Activated CD8-positive, alpha-beta memory T cell treated with anti-CD3 and anti-CD28 coated beads, Interleukin-2, amount 10 ng/mL, durations not matched to agents 7 days and 5 days (primary cell): ENCODE results near the gene GRID1. TPM values are rescaled to one million over a fixed set of nuclear protein-coding genes. Genes with fewer than 3 reads are reported as not detected.

Source experiments
- ATAC-seq: fragments of 150-1000 bp; cut with Tn5 transposase; one replicate; pipeline ENCODE4 v1.10.0; 2021; ENCODE audit warnings: moderate library complexity
- CTCF ChIA-PET: fragments of 350-600 bp; sonication (Branson Sonifier 250); formaldehyde crosslinking; loops from one replicate; lab custom pipeline; 2021; ENCODE audit warnings: antibody characterized with exemption; lab: Charles Lee
- DNase-seq: peaks from one replicate; pipeline ENCODE4 v3.0.0-alpha.2; 2020
- H3K27ac Mint-ChIP-seq: one replicate; pipeline ENCODE4 v1.8.0; 2021; ENCODE audit warnings: mild to moderate bottlenecking, mixed read lengths
- H3K27me3 Mint-ChIP-seq: one replicate; pipeline ENCODE4 v1.8.0; 2021; ENCODE audit warnings: mixed read lengths
- H3K36me3 Mint-ChIP-seq: one replicate; pipeline ENCODE4 v1.8.0; 2021; ENCODE audit warnings: mild to moderate bottlenecking, mixed read lengths
- H3K4me1 Mint-ChIP-seq: one replicate; pipeline ENCODE4 v1.8.0; 2021; ENCODE audit warnings: mixed read lengths
- H3K4me3 Mint-ChIP-seq: one replicate; pipeline ENCODE4 v1.8.0; 2021; ENCODE audit warnings: mild to moderate bottlenecking, moderate library complexity, mixed read lengths
- H3K9me3 Mint-ChIP-seq: one replicate; pipeline ENCODE4 v1.8.0; 2022; ENCODE audit warnings: low read depth, mixed read lengths
- total RNA-seq, 2 experiments: library from RNA; stranded (reverse); gene quantifications; one replicate each; pipeline ENCODE4 v1.2.3, GENCODE V29; 2021

Gene GRID1
- total RNA-seq, 2 experiments from 2014 or later = not detected

DNA sequence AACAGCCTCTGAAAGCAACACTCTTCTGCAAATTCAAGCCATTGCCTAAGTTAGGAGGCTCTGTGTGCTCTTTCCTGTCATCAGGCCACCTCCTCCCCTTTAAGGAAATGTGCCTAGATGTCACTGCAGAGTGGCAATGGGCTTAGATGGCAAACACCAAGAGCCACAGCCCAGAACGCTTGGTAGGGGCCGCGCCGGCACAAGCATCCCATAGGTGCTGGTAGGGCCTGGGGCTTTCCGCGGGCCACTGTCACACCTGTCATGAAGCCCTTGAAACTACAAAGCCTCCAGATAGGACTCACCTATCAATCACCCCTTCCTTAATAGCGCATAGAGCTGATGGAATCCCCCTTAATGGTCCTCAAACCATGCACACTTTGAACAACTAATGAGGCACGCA lies 299.9 kb downstream of the GRID1 start:
- ATAC-seq = no peak
- DNase-seq = no peak
- Mint-ChIP-seq H3K36me3 (no peaks in the 10 kb centered on the region), H3K4me3 (no peak overlapping the region), H3K27me3 (peaks cover 11% of the 10 kb centered on the region), H3K4me1 (no peaks in the 10 kb centered on the region), H3K27ac (no peak overlapping the region), H3K9me3 (no peaks in the 10 kb centered on the region)
- CTCF ChIA-PET = no interaction called here

- H3K4me3 Mint-ChIP-seq = no peak overlapping the region
- ATAC-seq = no peak
- CTCF ChIA-PET = no interaction called here
- no peak overlapping the region for H3K27ac Mint-ChIP-seq
- no peaks in the 10 kb centered on the region for H3K4me1 Mint-ChIP-seq
- H3K36me3 Mint-ChIP-seq = no peaks in the 10 kb centered on the region
- H3K27me3 Mint-ChIP-seq = peaks cover 9% of the 10 kb centered on the region
- no peaks in the 10 kb centered on the region for H3K9me3 Mint-ChIP-seq
- DNase-seq = no peak
Observed at GRCh38 chr10:86065711-86066251, 300.8 kb downstream of the GRID1 start.

DNA sequence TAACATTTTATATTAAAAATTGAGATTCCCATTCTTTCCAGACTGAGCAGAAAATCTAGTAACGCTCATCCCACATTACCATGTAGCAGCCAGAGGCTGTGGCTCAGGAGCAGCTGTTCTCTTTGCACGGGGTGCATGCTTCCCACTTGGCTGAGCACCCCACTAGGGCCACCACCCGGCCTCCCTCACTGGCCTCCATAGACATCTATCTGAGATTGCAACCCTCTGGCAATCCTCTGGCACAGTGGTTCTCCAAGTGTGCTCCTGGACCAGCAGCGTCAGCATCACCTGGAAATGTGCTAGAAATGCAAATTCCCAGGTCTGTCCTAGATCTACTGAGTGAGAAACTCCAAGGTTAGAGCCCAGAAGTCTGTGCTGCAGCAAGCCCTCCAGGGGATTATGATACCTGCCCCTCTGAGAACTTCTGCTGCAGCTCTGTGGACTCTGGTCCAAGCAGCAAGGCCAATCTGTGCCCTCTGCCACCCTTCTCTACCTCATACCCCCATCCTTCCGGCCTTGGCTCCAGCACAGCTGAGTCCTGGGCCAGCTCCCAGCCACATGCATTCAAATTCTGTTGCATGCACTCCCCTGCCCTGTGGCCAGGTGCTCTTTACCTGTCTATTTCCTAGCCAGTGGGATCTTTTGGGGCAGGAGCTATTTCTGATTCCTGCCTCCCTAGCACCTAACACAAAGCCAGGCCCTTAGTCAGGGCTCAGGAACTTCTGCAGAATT lies 301.5 kb downstream of the GRID1 start:
- Mint-ChIP-seq H3K9me3 (no peaks in the 10 kb centered on the region), H3K36me3 (no peaks in the 10 kb centered on the region), H3K4me3 (no peak overlapping the region), H3K27me3 (peaks cover 9% of the 10 kb centered on the region), H3K27ac (no peak overlapping the region), H3K4me1 (no peaks in the 10 kb centered on the region)
- DNase-seq (no peak), ATAC-seq (no peak)
- CTCF ChIA-PET = no interaction called here

- CTCF ChIA-PET = no interaction called here
- DNase-seq = no peak
- no peaks in the 10 kb centered on the region for H3K9me3 Mint-ChIP-seq
Observed at GRCh38 chr10:86064219-86064618, 302.4 kb downstream of the GRID1 start.

GRCh38 chr10:86063341-86063740 lies 303.3 kb downstream of the GRID1 start:
- peaks cover 9% of the 10 kb centered on the region for H3K27me3 Mint-ChIP-seq
- H3K4me1 Mint-ChIP-seq = no peaks in the 10 kb centered on the region
- no peak overlapping the region for H3K4me3 Mint-ChIP-seq
- no peak for DNase-seq
- ATAC-seq = no peak
- H3K9me3 Mint-ChIP-seq = no peaks in the 10 kb centered on the region
- no peaks in the 10 kb centered on the region for H3K36me3 Mint-ChIP-seq
- CTCF ChIA-PET = no interaction called here
- H3K27ac Mint-ChIP-seq = no peak overlapping the region

More at GRCh38 chr10:86064219-86064618, 302.4 kb downstream of the GRID1 start:
- H3K4me1 Mint-ChIP-seq = no peaks in the 10 kb centered on the region
- no peak overlapping the region for H3K4me3 Mint-ChIP-seq
- H3K27ac Mint-ChIP-seq = no peak overlapping the region
- ATAC-seq = no peak
- H3K36me3 Mint-ChIP-seq = no peaks in the 10 kb centered on the region
- H3K27me3 Mint-ChIP-seq = peaks cover 9% of the 10 kb centered on the region

- no peak overlapping the region for H3K27ac Mint-ChIP-seq
- no peaks in the 10 kb centered on the region for H3K4me1 Mint-ChIP-seq
- no peak overlapping the region for H3K4me3 Mint-ChIP-seq
- peaks cover 9% of the 10 kb centered on the region for H3K27me3 Mint-ChIP-seq
- CTCF ChIA-PET = no interaction called here
- H3K36me3 Mint-ChIP-seq = no peaks in the 10 kb centered on the region
- DNase-seq (no peak), ATAC-seq (no peak)
- no peaks in the 10 kb centered on the region for H3K9me3 Mint-ChIP-seq
Observed at GRCh38 chr10:86062647-86063145, 303.9 kb downstream of the GRID1 start.

DNA sequence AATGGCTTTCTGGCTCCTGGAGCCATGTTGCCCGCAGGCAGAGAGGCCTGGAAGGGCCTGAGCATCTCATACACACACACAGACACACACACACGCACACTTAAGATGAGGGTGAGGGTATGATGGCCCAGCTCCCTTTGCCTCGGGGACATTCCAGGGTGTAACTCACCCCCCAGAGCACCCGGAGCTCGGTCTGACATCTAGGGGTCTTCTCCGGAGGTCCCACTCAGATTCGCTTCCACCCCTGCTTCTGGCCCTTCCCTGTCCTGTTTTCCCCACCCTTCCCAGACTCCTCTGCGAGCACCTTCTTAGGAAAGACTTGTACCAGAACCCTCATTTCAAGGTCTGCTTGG lies 304.4 kb downstream of the GRID1 start:
- Mint-ChIP-seq H3K9me3 (no peaks in the 10 kb centered on the region), H3K27me3 (peaks cover 9% of the 10 kb centered on the region), H3K27ac (no peak overlapping the region), H3K36me3 (no peaks in the 10 kb centered on the region), H3K4me1 (no peaks in the 10 kb centered on the region), H3K4me3 (no peak overlapping the region)
- CTCF ChIA-PET = no interaction called here
- DNase-seq (no peak), ATAC-seq (no peak)

DNA sequence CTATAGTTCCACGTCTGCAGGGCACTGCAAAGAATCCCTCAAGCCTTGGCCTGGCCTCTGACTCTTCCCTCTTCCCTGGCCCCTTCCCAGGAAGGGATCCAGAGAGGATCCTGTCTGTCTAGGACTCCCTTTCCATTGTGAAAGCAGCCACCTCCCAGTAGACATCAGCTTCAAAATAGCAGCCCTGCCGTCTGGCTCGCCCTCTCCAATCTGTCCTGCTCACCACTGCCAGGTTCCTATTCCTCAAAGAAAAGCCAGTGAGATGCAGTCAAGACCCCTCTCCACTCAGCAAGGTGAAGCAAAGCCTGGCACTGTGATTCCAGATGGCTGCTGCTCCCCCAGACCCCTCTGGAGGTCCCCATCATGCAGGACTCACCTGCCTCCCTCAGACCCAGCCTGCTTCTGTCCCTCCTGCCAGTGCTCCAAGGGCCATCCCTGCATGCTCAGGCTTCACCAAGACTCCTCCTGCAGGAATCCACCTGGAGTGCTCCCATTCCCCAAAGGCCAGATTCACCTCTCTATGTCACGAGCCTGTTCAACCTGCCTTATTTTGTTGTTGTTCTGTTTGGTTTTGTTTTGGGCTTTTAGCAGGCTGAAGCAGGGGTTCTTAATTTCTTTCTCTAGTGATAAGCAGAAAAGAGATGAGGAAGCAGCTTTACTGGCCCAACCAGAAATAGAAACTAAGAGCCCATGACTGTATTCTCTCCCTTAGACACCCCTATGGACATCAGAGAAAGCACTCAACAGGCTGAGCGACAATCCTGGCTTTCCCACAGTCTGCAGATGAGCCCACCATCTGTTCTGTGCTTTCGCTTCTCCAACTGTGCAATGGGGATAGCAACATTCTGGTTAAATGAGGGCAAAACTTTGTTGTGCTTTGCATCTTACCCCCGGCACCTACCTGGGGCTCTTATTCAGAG lies 305.1 kb downstream of the GRID1 start:
- no peaks in the 10 kb centered on the region for H3K36me3 Mint-ChIP-seq
- H3K9me3 Mint-ChIP-seq = no peaks in the 10 kb centered on the region
- no peak overlapping the region for H3K27ac Mint-ChIP-seq
- peaks cover 9% of the 10 kb centered on the region for H3K27me3 Mint-ChIP-seq
- no peaks in the 10 kb centered on the region for H3K4me1 Mint-ChIP-seq
- no peak overlapping the region for H3K4me3 Mint-ChIP-seq
- CTCF ChIA-PET = no interaction called here
- no peak for ATAC-seq
- no peak for DNase-seq

DNA sequence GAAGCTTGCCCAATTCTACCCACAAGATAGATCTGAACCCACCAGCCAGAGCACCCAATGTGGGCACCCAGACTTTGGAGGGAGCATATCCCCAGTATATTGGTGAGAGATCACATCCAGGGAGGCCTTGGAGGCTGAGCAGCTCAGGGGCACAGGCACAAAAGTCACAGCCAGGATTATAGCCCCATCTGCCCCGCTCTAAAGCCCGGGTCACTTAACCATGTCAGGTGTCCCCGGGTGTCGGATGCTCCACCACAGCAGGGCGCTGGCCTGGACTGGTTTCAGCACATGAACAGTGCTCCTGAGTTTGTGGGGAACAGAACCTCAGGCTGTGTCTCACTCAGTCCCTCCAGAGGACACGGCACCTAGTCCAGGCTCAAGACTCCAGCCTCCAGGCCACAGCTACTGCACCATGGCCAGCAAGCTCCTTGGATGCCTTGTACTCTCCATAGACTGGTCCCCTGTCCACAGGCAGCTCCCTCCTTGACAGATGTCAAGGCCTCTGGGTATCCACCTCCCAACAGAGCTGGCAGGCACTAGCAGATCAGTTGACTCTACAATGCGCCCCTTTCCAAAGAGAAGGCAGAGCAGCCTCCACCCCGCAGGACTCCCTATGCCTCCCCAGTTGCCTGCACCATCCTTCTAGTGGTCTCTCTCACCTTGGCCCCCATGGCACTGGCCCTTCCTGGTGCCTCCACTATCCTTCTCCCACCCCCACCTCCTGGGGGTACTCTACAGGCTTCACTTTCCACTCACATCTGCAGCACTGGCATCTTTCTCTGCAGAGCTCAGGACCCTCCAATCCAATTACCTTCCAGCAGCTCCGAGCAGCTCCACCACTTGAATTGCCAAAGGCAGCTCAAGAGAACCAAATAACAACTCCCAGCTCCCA lies 306.0 kb downstream of the GRID1 start:
- no peak for ATAC-seq
- DNase-seq = no peak
- no peak overlapping the region for H3K4me3 Mint-ChIP-seq
- H3K4me1 Mint-ChIP-seq = no peaks in the 10 kb centered on the region
- no peaks in the 10 kb centered on the region for H3K9me3 Mint-ChIP-seq
- peaks cover 14% of the 10 kb centered on the region for H3K27me3 Mint-ChIP-seq
- CTCF ChIA-PET = no interaction called here
- H3K36me3 Mint-ChIP-seq = no peaks in the 10 kb centered on the region
- no peak overlapping the region for H3K27ac Mint-ChIP-seq

- Mint-ChIP-seq H3K27me3 (peaks cover 9% of the 10 kb centered on the region), H3K4me1 (no peaks in the 10 kb centered on the region), H3K9me3 (no peaks in the 10 kb centered on the region), H3K36me3 (no peaks in the 10 kb centered on the region), H3K4me3 (no peak overlapping the region), H3K27ac (no peak overlapping the region)
- ATAC-seq = no peak
- no peak for DNase-seq
- CTCF ChIA-PET = no interaction called here
Observed at GRCh38 chr10:86059892-86060291, 306.7 kb downstream of the GRID1 start.

GRCh38 chr10:86058964-86059363 lies 307.6 kb downstream of the GRID1 start:
- ATAC-seq (no peak), DNase-seq (no peak)
- Mint-ChIP-seq H3K4me1 (no peaks in the 10 kb centered on the region), H3K4me3 (no peak overlapping the region), H3K27me3 (peaks cover 9% of the 10 kb centered on the region), H3K27ac (no peak overlapping the region), H3K9me3 (no peaks in the 10 kb centered on the region), H3K36me3 (no peaks in the 10 kb centered on the region)
- CTCF ChIA-PET = no interaction called here

- Mint-ChIP-seq H3K36me3 (no peaks in the 10 kb centered on the region), H3K27ac (no peak overlapping the region), H3K4me3 (no peak overlapping the region), H3K9me3 (no peaks in the 10 kb centered on the region), H3K27me3 (peaks cover 9% of the 10 kb centered on the region), H3K4me1 (no peaks in the 10 kb centered on the region)
- ATAC-seq = no peak
- CTCF ChIA-PET = no interaction called here
- no peak for DNase-seq
Observed at GRCh38 chr10:86057708-86058107, 308.9 kb downstream of the GRID1 start.

DNA sequence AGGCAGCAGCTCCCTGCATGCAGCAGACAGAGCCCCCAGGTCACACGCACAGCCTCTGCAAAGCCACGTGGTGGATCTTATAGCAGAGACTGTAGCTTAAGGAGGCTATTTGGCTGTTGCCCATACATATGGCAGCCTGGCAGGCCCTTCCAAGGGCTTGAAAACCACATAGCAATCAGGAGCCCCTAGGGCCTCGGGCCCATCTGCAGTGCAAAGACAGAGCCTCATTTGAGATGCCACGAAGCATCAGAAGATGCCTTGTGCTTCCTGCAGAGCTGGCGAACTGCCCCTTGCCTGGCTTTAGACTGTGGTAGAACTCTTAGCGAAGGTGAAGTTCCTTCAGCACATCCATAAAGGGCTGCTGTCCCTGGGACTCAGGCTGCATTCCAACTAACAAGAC lies 309.9 kb downstream of the GRID1 start:
- Mint-ChIP-seq H3K4me1 (no peaks in the 10 kb centered on the region), H3K27ac (no peak overlapping the region), H3K27me3 (peaks cover 12% of the 10 kb centered on the region), H3K9me3 (no peaks in the 10 kb centered on the region), H3K36me3 (no peaks in the 10 kb centered on the region), H3K4me3 (no peak overlapping the region)
- CTCF ChIA-PET = no interaction called here
- DNase-seq (no peak), ATAC-seq (no peak)
